ENCODE measurements around the gene GPR137B.

GPR137B gene

DNA sequence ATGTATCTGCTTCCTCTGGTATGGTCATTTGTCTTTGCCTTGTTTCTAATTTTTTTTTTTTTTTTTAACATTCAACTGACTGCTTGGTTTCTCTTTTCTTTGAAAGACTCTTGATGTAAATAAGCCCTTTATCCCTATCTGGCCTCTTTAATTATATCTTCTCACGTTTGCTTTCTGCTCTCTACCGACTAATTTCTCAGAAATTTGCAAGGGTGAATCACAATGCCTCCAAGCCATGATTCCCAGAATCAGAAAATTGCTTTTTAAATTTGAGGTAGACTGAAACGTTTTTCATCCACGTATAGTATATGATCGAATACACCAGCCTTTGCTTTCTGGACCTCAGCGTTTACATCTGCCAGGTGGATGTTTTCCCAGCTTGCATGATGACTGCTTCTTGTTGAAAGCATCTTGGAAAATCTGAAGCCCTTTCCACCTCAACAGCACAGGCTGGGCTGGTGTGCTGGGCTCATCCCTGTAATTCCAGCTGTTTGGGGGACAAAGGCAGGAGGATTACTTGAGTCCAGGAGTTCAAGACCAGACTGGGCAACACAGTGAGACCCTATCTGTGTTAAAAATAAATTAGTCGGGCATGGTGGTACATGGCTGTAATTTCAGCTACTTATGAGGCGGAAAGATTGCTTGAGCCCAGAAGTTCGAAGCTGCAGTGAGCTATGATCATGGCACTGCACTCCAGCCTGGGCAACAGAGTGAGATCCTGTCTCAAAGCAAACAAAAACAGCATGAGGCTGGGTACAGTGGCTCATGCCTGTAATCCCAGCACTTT is 35.0 kb upstream of the GPR137B start:
- Histone ChIP-seq H3K27me3 (ENCODE audit: low read depth) (no peaks in the 10 kb centered on the region), H3K36me3 (replicated peaks) (no peaks in the 10 kb centered on the region), H3K9me3 (no peaks in the 10 kb centered on the region), H3K4me1 (no peaks in the 10 kb centered on the region), H3K4me3 (no peak overlapping the region)
- in situ Hi-C loops (cut with MboI; ENCODE audit: low sequenced_read_pairs): loop anchor here (10.0 to 25.0 kb wide), 2 partner anchors 427 to 755 kb away; no protein-coding TSS in a partner anchor
- DNase-seq (ENCODE audit: low spot score in 2 of 2): no peak

DNA sequence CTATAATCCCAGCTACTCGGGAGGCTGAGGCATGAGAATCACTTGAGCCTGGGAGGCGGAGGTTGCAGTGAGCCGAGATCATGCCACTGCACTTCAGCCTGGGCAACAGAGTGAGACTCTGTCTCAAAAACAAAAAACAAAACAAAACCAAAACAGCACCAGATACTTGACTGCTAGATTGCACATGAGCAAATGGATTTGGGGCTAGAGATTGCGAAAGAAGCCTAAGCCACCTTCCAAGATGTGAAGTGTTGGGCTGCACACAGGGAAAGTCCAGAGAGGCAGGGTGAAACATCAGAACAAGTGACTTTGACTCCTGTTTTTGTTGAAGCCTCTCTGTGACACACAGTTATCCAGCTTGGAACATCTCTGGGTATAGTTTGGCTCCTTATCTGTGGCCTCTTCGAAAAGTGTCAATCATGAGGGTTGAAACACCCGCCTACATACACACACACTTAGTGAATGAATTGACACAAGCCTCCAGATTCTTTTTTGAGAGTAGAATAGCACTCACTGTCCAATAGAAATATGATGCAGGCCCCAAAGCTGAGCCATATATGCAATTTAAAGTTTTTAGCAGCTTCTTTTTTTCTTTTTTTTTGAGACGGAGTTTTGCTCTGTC is 34.2 kb upstream of the GPR137B start:
- Histone ChIP-seq H3K36me3 (replicated peaks) (no peaks in the 10 kb centered on the region), H3K9me3 (no peaks in the 10 kb centered on the region), H3K4me3 (no peak overlapping the region), H3K27me3 (ENCODE audit: low read depth) (no peaks in the 10 kb centered on the region), H3K4me1 (no peaks in the 10 kb centered on the region)
- in situ Hi-C loops (cut with MboI; ENCODE audit: low sequenced_read_pairs): loop anchor here (10.0 to 25.0 kb wide), 2 partner anchors 427 to 754 kb away; no protein-coding TSS in a partner anchor
- DNase-seq (ENCODE audit: low spot score in 2 of 2): no peak

DNA sequence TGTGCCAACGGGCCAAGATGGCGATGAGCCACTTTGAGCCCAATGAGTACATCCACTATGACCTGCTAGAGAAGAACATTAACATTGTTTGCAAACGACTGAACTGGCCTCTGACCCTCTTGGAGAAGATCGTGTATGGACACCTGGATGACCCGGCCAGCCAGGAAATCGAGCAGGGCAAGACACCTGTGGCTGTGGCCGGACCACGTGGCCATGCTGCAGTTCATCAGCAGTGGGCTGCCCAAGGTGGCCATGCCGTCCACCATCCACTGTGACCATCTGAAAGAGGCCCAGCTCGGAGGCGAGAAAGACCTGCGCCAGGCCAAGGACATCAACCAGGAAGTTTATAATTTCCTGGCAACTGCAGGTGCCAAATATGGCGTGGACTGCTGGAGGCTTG is 32.2 kb upstream of the GPR137B start:
- Histone ChIP-seq H3K4me1 (no peaks in the 10 kb centered on the region), H3K27me3 (ENCODE audit: low read depth) (no peaks in the 10 kb centered on the region), H3K36me3 (replicated peaks) (no peaks in the 10 kb centered on the region), H3K9me3 (no peaks in the 10 kb centered on the region), H3K4me3 (no peak overlapping the region)
- in situ Hi-C loops (cut with MboI; ENCODE audit: low sequenced_read_pairs): loop anchor here (5.0 to 25.0 kb wide), 2 partner anchors 382 to 752 kb away; no protein-coding TSS in a partner anchor
- no peak for DNase-seq (ENCODE audit: low spot score in 2 of 2)

DNA sequence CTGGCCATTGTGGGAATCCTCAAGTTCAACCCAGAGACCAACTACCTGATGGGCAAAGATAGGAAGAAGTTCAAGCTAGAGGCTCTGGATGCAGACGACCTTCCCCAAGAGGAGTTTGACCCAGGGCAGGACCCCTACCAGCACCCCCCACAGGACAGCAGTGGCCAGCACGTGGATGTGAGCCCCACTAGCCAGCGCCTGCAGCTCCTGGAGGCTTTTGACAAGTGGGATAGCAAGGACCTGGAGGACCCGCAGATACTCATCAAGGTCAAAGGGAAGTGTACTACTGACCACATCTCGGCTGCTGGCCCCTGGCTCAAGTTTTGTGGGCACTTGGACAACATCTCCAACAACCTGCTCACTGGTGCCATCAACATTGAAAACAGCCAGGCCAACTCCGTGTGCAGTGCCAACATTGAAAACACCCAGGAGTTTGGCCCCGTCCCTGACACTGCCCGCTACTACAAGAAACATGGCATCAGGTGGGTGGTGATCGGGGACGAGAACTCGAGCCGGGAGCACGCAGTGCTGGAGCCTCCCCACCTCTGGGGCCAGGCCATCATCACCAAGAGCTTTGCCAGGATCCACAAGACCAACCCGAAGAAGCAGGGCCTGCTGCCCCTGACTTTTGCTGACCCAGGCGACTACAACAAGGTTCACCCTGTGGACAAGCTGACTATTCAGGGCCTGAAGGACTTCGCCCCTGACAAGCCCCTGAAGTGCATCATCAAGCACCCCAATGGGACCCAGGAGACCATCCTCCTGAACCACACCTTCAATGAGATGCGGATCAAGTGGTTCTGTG is 30.6 kb upstream of the GPR137B start:
- no peaks in the 10 kb centered on the region for H3K36me3 ChIP-seq (replicated peaks)
- in situ Hi-C loops (cut with MboI; ENCODE audit: low sequenced_read_pairs): loop anchor here (5.0 to 25.0 kb wide), 2 partner anchors 381 to 751 kb away; no protein-coding TSS in a partner anchor

DNA sequence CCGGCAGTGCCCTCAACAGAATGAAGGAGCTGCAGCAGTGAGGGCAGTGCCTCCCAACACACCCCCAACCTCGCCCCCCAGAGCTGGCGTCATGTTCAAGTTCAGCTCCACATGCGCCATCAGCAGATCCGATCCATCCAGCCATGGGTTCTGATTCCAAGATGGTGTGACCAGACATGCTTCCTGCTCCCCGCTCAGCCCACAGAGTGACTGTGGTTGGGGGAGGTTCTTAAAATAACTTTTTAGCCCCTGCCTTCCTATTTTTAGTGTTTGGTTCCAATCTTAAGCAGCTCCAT is 30.1 kb upstream of the GPR137B start:
- Histone ChIP-seq H3K27me3 (ENCODE audit: low read depth) (no peaks in the 10 kb centered on the region), H3K4me1 (no peaks in the 10 kb centered on the region), H3K36me3 (replicated peaks) (no peaks in the 10 kb centered on the region), H3K9me3 (no peaks in the 10 kb centered on the region), H3K4me3 (no peak overlapping the region)
- DNase-seq (ENCODE audit: low spot score in 2 of 2): no peak
- in situ Hi-C loops (cut with MboI; ENCODE audit: low sequenced_read_pairs): loop anchor here (5.0 to 25.0 kb wide), 2 partner anchors 380 to 750 kb away; no protein-coding TSS in a partner anchor

More for the DNA sequence above, 30.6 kb upstream of the GPR137B start:
- DNase-seq (ENCODE audit: low spot score in 2 of 2): no peak
- Histone ChIP-seq H3K9me3 (no peaks in the 10 kb centered on the region), H3K4me1 (no peaks in the 10 kb centered on the region), H3K4me3 (no peak overlapping the region), H3K27me3 (ENCODE audit: low read depth) (no peaks in the 10 kb centered on the region)

DNA sequence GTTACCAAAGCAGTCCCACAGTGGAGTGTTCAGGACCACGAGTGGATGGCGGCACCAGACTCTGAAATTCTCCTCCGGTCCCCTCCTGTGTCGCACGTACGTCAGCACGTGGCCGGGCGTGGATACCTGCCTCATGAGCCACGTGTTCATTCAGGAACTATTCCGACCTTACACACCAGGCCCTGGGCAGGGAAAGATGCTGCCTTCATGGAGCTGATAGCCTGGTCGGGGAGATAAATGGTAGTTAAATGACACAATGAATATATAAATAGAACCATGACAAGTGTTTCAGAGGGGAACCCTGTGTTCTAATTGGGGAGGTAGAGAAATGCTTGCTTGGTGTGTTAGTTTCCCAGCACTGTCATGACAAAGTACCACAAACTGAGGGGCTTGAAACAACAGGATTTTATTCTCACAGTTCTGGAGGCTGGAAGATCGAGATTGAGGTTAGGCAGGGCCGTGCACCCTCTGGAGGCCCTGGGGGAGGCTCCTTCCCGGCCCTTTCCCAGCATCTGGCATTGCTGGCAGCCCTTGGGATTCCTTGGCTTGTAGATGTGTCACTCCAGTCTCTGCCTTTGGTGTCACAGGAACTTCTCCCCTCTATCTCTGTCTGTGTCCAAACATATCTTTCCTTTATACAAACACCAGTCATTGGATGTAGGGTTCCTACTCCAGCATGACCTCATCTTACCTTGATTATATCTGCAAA is 28.9 kb upstream of the GPR137B start:
- H3K27me3 ChIP-seq (ENCODE audit: low read depth): no peaks in the 10 kb centered on the region
- DNase-seq (ENCODE audit: low spot score in 2 of 2): no peak
- in situ Hi-C loops (cut with MboI; ENCODE audit: low sequenced_read_pairs): loop anchor here (5.0 to 25.0 kb wide), 2 partner anchors 379 to 749 kb away; no protein-coding TSS in a partner anchor

DNA sequence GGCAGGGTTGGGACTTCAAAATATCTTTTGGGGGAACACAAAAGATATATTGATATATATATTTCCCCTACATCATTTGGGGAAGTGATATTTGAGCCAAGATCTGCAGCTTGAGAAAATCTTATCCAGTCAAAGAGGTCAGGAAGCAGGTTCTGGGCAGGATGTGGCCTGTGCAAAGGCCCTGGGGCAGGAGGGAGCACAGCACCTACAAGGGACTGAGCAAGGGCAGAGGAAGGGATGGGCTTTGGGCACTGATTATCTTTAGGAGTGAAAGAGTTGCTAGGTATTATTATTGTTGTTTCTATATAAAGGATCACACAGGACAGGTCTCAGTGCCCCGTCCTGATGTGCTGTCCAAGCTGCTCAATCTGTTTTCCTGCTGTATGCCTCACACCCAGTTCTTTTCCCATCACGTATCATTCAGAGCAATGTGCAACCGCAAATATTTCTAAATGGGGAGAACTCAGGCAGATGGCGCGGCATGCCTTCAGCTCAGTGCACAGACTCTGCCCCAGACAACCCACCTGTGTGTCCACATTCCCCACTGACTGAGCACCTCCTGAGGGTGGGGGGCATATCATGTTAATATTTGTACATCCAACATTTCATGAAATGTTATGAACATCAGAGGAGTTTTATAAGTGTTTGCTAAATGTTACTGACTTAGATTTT is 28.1 kb upstream of the GPR137B start:
- no peaks in the 10 kb centered on the region for H3K27me3 ChIP-seq (ENCODE audit: low read depth)
- H3K4me3 ChIP-seq: no peak overlapping the region
- no peak for DNase-seq (ENCODE audit: low spot score in 2 of 2)
- H3K4me1 ChIP-seq: no peaks in the 10 kb centered on the region
- no peaks in the 10 kb centered on the region for H3K36me3 ChIP-seq (replicated peaks)
- in situ Hi-C loops (cut with MboI; ENCODE audit: low sequenced_read_pairs): loop anchor here (5.0 to 25.0 kb wide), 2 partner anchors 378 to 748 kb away; no protein-coding TSS in a partner anchor
- no peaks in the 10 kb centered on the region for H3K9me3 ChIP-seq

More for the DNA sequence above, 28.9 kb upstream of the GPR137B start:
- H3K4me3 ChIP-seq: no peak overlapping the region
- no peaks in the 10 kb centered on the region for H3K9me3 ChIP-seq
- no peaks in the 10 kb centered on the region for H3K36me3 ChIP-seq (replicated peaks)
- no peaks in the 10 kb centered on the region for H3K4me1 ChIP-seq

DNA sequence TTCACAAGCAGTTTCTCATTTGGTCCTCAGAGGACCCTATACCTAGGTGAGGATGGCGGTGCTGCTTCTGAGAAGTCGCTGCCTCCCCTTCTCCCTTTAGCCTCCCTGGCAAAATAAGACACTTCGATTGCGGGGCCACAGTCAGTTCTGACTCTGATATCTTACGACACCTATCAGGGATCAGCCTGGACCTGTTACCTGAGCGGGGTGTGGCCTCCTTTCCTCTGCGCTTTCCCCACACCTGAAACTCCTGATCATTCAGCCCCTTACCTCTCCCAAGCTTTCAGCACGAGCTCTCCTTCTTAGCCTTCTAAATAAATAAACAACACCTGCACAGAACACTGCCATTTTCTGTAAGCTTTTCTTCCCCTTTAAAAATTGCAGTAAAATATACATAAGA is 24.6 kb upstream of the GPR137B start:
- Histone ChIP-seq H3K4me1 (no peaks in the 10 kb centered on the region), H3K4me3 (no peak overlapping the region), H3K9me3 (no peaks in the 10 kb centered on the region), H3K27me3 (ENCODE audit: low read depth) (no peaks in the 10 kb centered on the region), H3K36me3 (replicated peaks) (no peaks in the 10 kb centered on the region)
- no peak for DNase-seq (ENCODE audit: low spot score in 2 of 2)
- in situ Hi-C loops (cut with MboI; ENCODE audit: low sequenced_read_pairs): loop anchor here (25.0 kb wide), 1 partner anchor 745 kb away; no protein-coding TSS in a partner anchor

DNA sequence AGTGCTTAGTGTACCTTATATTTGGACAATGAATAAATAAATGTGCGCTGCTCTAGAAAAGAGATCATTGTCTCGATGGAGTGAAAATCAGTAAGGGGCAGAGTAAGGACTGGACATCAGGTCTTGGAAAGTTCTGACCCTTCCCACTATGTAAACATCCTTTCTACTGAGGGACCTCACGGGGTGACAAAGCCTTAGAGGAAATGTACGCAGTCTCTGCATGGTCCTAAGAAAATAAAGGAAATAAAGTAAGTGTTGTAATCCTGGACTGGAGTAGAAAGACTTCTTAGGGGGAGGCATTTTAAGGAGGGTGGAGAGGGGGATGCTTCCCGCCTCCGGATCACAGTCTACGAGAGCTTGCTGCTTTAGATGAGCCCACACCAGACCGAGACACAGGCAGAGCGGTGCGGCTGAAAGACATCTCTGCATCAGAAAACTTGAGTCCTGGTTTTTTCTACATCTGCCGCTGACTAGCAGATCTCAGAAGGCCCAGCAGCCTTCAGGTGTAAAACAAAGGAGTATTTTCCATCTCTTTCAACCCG is 22.3 kb upstream of the GPR137B start:
- Histone ChIP-seq H3K27me3 (ENCODE audit: low read depth) (no peaks in the 10 kb centered on the region), H3K9me3 (no peaks in the 10 kb centered on the region), H3K36me3 (replicated peaks) (no peaks in the 10 kb centered on the region), H3K4me1 (no peaks in the 10 kb centered on the region), H3K4me3 (no peak overlapping the region)
- in situ Hi-C loops (cut with MboI; ENCODE audit: low sequenced_read_pairs): loop anchor here (25.0 kb wide), 1 partner anchor 742 kb away; no protein-coding TSS in a partner anchor
- no peak for DNase-seq (ENCODE audit: low spot score in 2 of 2)

DNA sequence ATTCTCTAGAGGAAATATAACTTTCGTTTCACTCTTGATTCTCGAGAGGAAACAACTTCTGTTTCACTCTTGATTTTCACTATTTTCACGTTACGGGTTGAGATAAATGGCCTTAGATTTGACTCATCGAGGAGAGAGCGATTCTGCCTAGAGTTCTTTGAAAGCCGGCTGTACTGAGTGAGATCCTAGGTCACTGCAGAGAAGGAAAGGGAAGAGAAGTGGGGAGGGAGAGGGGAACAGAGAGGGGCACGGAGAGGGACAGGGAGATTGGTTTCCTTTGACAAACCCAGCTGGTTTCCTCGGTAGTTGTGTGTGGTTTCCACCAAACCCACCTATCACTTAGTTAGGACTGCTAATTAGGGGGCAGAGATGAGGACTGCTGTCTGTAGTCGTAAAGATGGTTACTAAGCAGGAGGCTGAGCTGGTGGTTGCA is 21.6 kb upstream of the GPR137B start:
- Histone ChIP-seq H3K4me1 (no peaks in the 10 kb centered on the region), H3K4me3 (no peak overlapping the region), H3K27me3 (ENCODE audit: low read depth) (no peaks in the 10 kb centered on the region), H3K36me3 (replicated peaks) (no peaks in the 10 kb centered on the region), H3K9me3 (no peaks in the 10 kb centered on the region)
- no peak for DNase-seq (ENCODE audit: low spot score in 2 of 2)
- in situ Hi-C loops (cut with MboI; ENCODE audit: low sequenced_read_pairs): loop anchor here (25.0 kb wide), 1 partner anchor 742 kb away; no protein-coding TSS in a partner anchor

DNA sequence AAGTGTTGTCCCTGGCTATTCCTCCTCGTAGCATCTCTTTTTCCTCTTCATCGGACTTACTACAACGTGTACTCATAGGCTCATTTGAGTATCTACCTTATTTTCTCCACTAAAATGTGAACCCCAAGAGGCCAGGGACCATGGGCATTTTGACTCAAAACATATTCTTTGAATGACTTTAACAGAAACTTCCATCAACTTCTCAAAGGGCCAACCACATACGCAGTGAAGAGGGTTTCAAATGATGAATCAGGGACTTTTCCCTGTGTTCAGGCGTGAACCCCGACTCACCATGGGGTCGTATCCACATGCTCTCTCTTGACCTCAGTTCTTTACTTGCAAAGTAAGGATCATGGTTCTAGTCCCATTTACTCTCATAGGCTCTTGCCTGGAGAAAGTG is 20.2 kb upstream of the GPR137B start:
- Histone ChIP-seq H3K27me3 (ENCODE audit: low read depth) (no peaks in the 10 kb centered on the region), H3K36me3 (replicated peaks) (no peaks in the 10 kb centered on the region), H3K4me1 (no peaks in the 10 kb centered on the region), H3K9me3 (no peaks in the 10 kb centered on the region), H3K4me3 (no peak overlapping the region)
- in situ Hi-C loops (cut with MboI; ENCODE audit: low sequenced_read_pairs): loop anchor here (25.0 kb wide), 1 partner anchor 740 kb away; no protein-coding TSS in a partner anchor
- DNase-seq (ENCODE audit: low spot score in 2 of 2): no peak

DNA sequence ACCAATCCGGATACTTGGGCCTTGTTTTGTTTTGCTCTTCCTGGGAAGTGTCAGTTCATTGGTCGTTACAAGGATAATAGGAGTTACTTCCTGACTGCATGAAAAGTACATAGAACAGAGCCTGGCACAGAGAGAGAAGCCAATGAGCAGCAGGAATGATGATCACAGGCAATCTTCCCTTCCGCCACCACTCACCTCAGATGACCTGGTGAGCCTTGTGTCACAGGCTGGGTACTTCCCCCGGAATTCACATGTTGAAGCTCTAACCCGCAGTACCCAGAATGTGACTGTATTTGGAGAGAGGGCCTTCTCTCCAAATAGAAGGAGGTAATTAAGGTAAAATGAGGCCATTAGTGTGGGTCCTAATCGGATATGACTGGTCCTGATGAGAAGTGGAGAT is 18.8 kb upstream of the GPR137B start:
- Histone ChIP-seq H3K9me3 (no peaks in the 10 kb centered on the region), H3K27me3 (ENCODE audit: low read depth) (no peaks in the 10 kb centered on the region), H3K36me3 (replicated peaks) (no peaks in the 10 kb centered on the region), H3K4me1 (no peaks in the 10 kb centered on the region; the same call in 1 of the 2 replicates), H3K4me3 (no peak overlapping the region)
- no peak for DNase-seq (ENCODE audit: low spot score in 2 of 2)
- in situ Hi-C loops (cut with MboI; ENCODE audit: low sequenced_read_pairs): loop anchor here (25.0 kb wide), 1 partner anchor 739 kb away; no protein-coding TSS in a partner anchor
